Right atrium auricular region (tissue), 2 donors: Measurements from ENCODE around the gene AP2M1. TPM values are rescaled to one million over a fixed set of nuclear protein-coding genes. Genes with fewer than 3 reads are reported as not detected.
A peak's percentile ranks its signal among the peaks of the same experiment; 100 is the strongest.

Experiments
- DNase-seq: peaks from one replicate; pipeline ENCODE4 v3.0.0-alpha.2; 2019; ENCODE audit warnings: low spot score
- H3K27ac ChIP-seq, 2 donors: fragments of 200-600 bp; sonication (generic); 1 replicate in 1 of 2; 2 replicates in 1 of 2; pipeline ENCODE4 v1.5.1; 2016 to 2019
- H3K27me3 ChIP-seq, 2 donors: fragments of 200-600 bp; sonication (generic); one replicate each; pipeline versions ENCODE4 v1.5.1 to v1.6.0; 2017 to 2019
- H3K36me3 ChIP-seq: fragments of 200-600 bp; sonication (generic); one replicate; pipeline ENCODE4 v1.5.1; 2016
- H3K4me1 ChIP-seq, 2 donors: fragments of 200-600 bp; sonication (generic); one replicate each; pipeline versions ENCODE4 v1.5.1 to v1.6.0; 2017 to 2019
- H3K4me3 ChIP-seq, 2 donors: fragments of 200-600 bp; sonication (generic); 1 replicate in 1 of 2; 2 replicates in 1 of 2; pipeline ENCODE4 v1.5.1; 2017 to 2019; ENCODE audit warnings: mild to moderate bottlenecking in 1 of 2, moderate library complexity in 1 of 2
- H3K9me3 ChIP-seq, 2 donors: fragments of 200-600 bp; sonication (generic); one replicate each; pipeline ENCODE4 v1.5.1; 2019
- CTCF ChIP-seq, 2 donors: fragments of 200-600 bp; sonication (generic); IDR thresholded peaks; one replicate each; pipeline ENCODE4 v1.5.1; 2019; ENCODE audit warnings: antibody characterized with exemption in 2 of 2
- total RNA-seq, 2 donors: library from RNA; depleted of rRNA; stranded (reverse); fragments of >200 nt; gene quantifications; one replicate each; pipeline ENCODE4 v1.1.0, GENCODE V29; 2016

Gene AP2M1
- total RNA-seq, 2 donors from 2014 or later, result 183 to 235 TPM

- Histone ChIP-seq H3K27me3 (no peaks in the 10 kb centered on the region), H3K4me3 (no peak overlapping the region), H3K27ac (peak overlapping the region; percentile 84 to 92), H3K36me3 (peaks cover 67% of the 10 kb centered on the region), H3K4me1 (peaks cover 0 to 32% of the 10 kb centered on the region in 2 donors), H3K9me3 (no peaks in the 10 kb centered on the region)
- no peak for DNase-seq
- TF ChIP-seq CTCF (IDR thresholded peaks at IDR 0.05), result no peak
These were observed 10.0 kb downstream of the AP2M1 start for GRCh38 chr3:184184546-184185230.

GRCh38 chr3:184185461-184186183, 11.0 kb downstream of the AP2M1 start:
- H3K9me3 ChIP-seq, result no peaks in the 10 kb centered on the region

GRCh38 chr3:184186184-184186901, 11.7 kb downstream of the AP2M1 start, which contains the start of gene ABCF3:
Gene ABCF3 (plus strand): TSS chr3:184186199. CDS start chr3:184186208, 9 bp downstream.
- peak within 1 kb of the TSS; percentile 84 to 92 for H3K27ac ChIP-seq
- TF ChIP-seq CTCF (IDR thresholded peaks at IDR 0.05), result no peak
- peak; percentile 73 for DNase-seq
- H3K4me1 ChIP-seq, result peaks cover 0 to 32% of the 10 kb centered on the region in 2 donors
- H3K9me3 ChIP-seq, result no peaks in the 10 kb centered on the region
- H3K27me3 ChIP-seq, result no peaks in the 10 kb centered on the region
- H3K4me3 ChIP-seq, result peak within 1 kb of the TSS; percentile 73 to 74
- H3K36me3 ChIP-seq, result peaks cover 67% of the 10 kb centered on the region

More at GRCh38 chr3:184185461-184186183, 11.0 kb downstream of the AP2M1 start:
- Histone ChIP-seq H3K36me3 (peaks cover 67% of the 10 kb centered on the region), H3K27me3 (no peaks in the 10 kb centered on the region), H3K27ac (peak overlapping the region; percentile 84 to 92), H3K4me3 (peak overlapping the region; percentile 73 to 74), H3K4me1 (peaks cover 0 to 32% of the 10 kb centered on the region in 2 donors)
- TF ChIP-seq CTCF (IDR thresholded peaks at IDR 0.05), result no peak
- peak; percentile 99 for DNase-seq

- no peaks in the 10 kb centered on the region for H3K27me3 ChIP-seq
- H3K36me3 ChIP-seq, result peaks cover 67% of the 10 kb centered on the region
- DNase-seq, result no peak
- H3K9me3 ChIP-seq, result no peaks in the 10 kb centered on the region
- H3K4me1 ChIP-seq, result peaks cover 0 to 32% of the 10 kb centered on the region in 2 donors
- peak overlapping the region; percentile 84 to 92 for H3K27ac ChIP-seq
- H3K4me3 ChIP-seq, result peak overlapping the region; percentile 73 to 74
- no peak for TF ChIP-seq CTCF (IDR thresholded peaks at IDR 0.05)
These were observed 12.2 kb downstream of the AP2M1 start for GRCh38 chr3:184186902-184187207.

GRCh38 chr3:184188080-184188479, 13.4 kb downstream of the AP2M1 start:
- Histone ChIP-seq H3K36me3 (peaks cover 67% of the 10 kb centered on the region), H3K27ac (no peak overlapping the region), H3K9me3 (no peaks in the 10 kb centered on the region), H3K27me3 (no peaks in the 10 kb centered on the region), H3K4me1 (peaks cover 0 to 32% of the 10 kb centered on the region in 2 donors), H3K4me3 (no peak overlapping the region)
- DNase-seq, result no peak
- no peak for TF ChIP-seq CTCF (IDR thresholded peaks at IDR 0.05)
